Mesothelial cell of epicardium (in vitro differentiated cells): ENCODE results near the gene CCL27. TPM values are rescaled to one million over a fixed set of nuclear protein-coding genes. Genes with fewer than 3 reads are reported as not detected.

Experiments used
- DNase-seq, 2 experiments: peaks; one replicate each; pipeline ENCODE4 v3.0.0; 2021; ENCODE audit warnings: low spot score in 2 of 2; ENCODE audit not compliant: unreplicated experiment in 2 of 2
- H3K27ac Mint-ChIP-seq: 2 replicates; pipeline ENCODE4 v1.8.0; 2021; ENCODE audit warnings: mixed read lengths
- H3K27me3 Mint-ChIP-seq: 2 replicates; pipeline ENCODE4 v1.8.0; 2021; ENCODE audit warnings: low read depth, mixed read lengths
- H3K36me3 Mint-ChIP-seq: 2 replicates; pipeline ENCODE4 v1.8.0; 2021; ENCODE audit warnings: mixed read lengths
- H3K4me1 Mint-ChIP-seq: 2 replicates; pipeline ENCODE4 v1.8.0; 2021; ENCODE audit warnings: mixed read lengths
- H3K4me3 Mint-ChIP-seq: 2 replicates; pipeline ENCODE4 v1.8.0; 2021; ENCODE audit warnings: mild to moderate bottlenecking, moderate library complexity, mixed read lengths
- H3K9me3 Mint-ChIP-seq: 2 replicates; pipeline ENCODE4 v1.8.0; 2021; ENCODE audit warnings: mixed read lengths
- total RNA-seq: library from RNA; stranded (reverse); gene quantifications from 3 replicates; pipeline ENCODE4 v1.2.1, GENCODE V29; 2021
- TF ChIP-seq, protein P1 (sequence below): fragments of 200-600 bp; sonication (generic); IDR thresholded peaks from one replicate; pipeline ENCODE4 v1.5.0; 2021; ENCODE audit warnings: antibody characterized with exemption; ENCODE audit not compliant: unreplicated experiment

Gene CCL27
- total RNA-seq, 1 donor from 2014 or later, result not detected

DNA sequence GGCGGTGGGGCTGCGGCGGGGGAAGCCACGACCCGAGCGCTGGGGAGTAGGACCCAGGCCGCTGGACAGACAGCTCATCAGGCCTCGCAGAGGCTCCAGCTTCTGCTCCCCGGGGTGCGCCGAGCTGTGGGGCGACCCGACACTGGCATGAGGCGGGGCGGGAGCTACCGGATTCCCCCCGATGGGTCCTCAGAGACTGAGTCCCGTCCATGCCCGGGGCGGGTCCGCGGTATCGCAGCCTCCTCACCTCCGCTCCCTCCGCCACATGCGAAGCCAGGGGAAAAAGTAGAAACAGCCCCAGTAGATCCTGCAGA lies 2.6 kb upstream of the CCL27 start:
- peaks cover 10% of the 10 kb centered on the region for H3K9me3 Mint-ChIP-seq
- no peaks in the 10 kb centered on the region for H3K27me3 Mint-ChIP-seq
- H3K4me3 Mint-ChIP-seq, result peak overlapping the region; percentile 90
- peaks cover 11% of the 10 kb centered on the region for H3K4me1 Mint-ChIP-seq
- TF ChIP-seq, protein P1, sequence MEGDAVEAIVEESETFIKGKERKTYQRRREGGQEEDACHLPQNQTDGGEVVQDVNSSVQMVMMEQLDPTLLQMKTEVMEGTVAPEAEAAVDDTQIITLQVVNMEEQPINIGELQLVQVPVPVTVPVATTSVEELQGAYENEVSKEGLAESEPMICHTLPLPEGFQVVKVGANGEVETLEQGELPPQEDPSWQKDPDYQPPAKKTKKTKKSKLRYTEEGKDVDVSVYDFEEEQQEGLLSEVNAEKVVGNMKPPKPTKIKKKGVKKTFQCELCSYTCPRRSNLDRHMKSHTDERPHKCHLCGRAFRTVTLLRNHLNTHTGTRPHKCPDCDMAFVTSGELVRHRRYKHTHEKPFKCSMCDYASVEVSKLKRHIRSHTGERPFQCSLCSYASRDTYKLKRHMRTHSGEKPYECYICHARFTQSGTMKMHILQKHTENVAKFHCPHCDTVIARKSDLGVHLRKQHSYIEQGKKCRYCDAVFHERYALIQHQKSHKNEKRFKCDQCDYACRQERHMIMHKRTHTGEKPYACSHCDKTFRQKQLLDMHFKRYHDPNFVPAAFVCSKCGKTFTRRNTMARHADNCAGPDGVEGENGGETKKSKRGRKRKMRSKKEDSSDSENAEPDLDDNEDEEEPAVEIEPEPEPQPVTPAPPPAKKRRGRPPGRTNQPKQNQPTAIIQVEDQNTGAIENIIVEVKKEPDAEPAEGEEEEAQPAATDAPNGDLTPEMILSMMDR, result no peak
- peaks cover 30% of the 10 kb centered on the region for H3K36me3 Mint-ChIP-seq
- H3K27ac Mint-ChIP-seq, result peak overlapping the region; percentile 90
- DNase-seq, result no peak

DNA sequence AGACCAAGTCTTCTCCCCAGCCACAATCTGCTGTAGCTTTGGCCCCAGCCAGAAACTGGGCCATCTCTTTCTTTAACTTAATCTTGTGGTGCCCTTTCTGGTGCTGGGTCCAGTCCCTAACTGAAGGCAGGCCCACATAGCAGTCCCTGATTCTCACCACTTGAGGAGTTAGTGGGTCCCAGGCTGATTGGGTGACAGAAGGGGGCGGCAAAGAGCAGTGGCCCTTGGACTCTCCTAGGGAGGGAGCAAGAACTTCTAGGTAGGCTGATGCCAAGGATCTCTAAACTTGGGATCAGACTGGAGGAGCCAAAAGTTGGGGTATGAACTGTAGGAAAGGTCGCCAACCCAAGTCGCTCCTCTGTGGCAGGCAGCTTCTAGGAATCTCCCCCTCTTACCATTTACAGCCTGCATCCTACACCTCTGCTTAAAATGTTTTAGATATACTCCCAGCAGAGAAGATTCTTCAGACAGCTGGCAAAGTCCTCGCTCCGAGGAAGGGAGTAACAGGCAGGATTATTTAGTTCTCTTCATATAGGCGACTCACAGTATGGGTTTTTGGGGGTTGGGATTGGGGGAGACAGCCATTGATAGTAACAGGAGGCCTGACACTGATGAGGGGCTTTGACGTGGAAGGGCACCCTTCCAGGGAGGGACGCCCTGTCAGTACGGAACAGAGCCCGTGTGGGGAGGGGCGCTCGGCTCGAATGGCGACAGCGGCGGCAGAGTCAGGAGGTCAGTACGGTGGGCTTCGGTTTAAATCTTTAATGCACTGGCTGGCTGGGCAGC lies 2.0 kb upstream of the CCL27 start:
- peaks cover 11% of the 10 kb centered on the region for H3K4me1 Mint-ChIP-seq

DNA sequence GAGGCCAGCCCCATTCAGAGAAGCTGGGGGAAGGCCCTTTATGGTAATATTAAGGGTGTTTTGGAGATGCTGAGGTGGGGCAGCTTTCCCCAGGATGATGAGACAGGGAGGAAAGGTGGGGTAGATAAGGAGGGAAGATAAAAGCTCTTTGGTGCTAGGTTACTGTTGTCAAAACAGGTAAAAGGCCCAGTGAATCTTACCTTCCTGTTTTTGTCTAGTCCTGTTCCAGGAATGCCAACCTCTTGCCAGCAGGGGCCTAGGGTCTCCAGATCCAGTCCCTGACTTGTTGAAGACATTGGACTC lies 797 bp upstream of the CCL27 start:
- DNase-seq, result no peak
- Mint-ChIP-seq H3K27ac (no peak overlapping the region), H3K4me3 (no peak overlapping the region), H3K27me3 (no peaks in the 10 kb centered on the region), H3K4me1 (peaks cover 11% of the 10 kb centered on the region), H3K36me3 (peaks cover 16% of the 10 kb centered on the region), H3K9me3 (no peaks in the 10 kb centered on the region)
- TF ChIP-seq, protein P1, result no peak

More for the DNA sequence above, 2.0 kb upstream of the CCL27 start:
- peak overlapping the region; percentile 90 for H3K27ac Mint-ChIP-seq
- peak in 1 of 2 experiments; percentile 78 for DNase-seq
- TF ChIP-seq, protein P1, result peak; percentile 58
- no peaks in the 10 kb centered on the region for H3K27me3 Mint-ChIP-seq
- H3K9me3 Mint-ChIP-seq, result peaks cover 7% of the 10 kb centered on the region
- H3K36me3 Mint-ChIP-seq, result peaks cover 25% of the 10 kb centered on the region
- H3K4me3 Mint-ChIP-seq, result peak overlapping the region; percentile 90

DNA sequence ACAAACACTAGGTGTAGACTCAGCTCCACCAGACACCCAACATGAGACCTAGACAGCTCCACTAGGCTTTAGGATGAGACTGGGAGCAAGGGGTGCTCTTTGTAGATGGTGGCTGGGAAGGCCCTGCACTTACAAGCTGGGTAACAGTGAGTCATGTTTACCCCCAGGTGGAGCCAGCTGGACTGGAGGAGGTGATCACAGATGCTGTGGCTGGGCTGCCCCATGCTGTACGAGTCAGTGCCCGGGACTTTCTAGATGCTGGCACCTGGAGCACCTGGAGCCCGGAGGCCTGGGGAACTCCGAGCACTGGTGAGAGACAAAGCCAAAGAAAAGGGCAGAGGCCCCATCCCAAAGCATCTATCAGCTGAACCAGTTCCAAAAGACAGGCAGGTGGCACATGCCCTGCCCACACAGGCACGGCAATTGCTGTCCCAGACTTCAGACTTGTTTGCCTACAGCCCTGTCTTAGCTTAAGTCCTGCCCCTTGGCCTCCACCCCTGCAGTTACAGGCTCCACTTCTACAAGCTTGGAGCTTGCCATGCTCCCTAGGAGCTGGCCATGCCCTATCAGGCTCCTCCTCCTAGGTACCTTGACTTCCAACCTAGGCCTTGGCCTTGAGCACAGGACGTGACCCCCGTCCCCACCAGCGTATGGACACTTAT lies 2.7 kb downstream of the CCL27 start:
- Mint-ChIP-seq H3K4me3 (no peak overlapping the region), H3K27me3 (no peaks in the 10 kb centered on the region), H3K36me3 (peaks cover 14% of the 10 kb centered on the region), H3K4me1 (peaks cover 18% of the 10 kb centered on the region), H3K9me3 (no peaks in the 10 kb centered on the region), H3K27ac (no peak overlapping the region)
- TF ChIP-seq, protein P1, result no peak
- DNase-seq, result no peak

DNA sequence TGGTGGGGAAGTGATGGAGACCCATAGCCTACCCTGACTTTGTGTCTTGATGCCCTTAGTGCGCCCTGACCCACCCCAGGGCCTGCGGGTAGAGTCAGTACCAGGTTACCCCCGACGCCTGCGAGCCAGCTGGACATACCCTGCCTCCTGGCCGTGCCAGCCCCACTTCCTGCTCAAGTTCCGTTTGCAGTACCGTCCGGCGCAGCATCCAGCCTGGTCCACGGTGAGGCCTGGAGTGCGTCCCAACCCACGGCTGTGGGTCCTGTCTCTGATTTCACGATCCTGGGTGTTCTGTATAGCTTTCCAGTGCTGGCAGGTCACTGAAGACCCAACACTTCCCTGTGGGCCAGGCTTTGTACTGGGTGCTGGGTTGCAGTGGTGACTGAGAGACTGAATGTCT lies 4.0 kb downstream of the CCL27 start:
- Mint-ChIP-seq H3K9me3 (no peaks in the 10 kb centered on the region), H3K27ac (peak overlapping the region; percentile 50), H3K36me3 (peaks cover 14% of the 10 kb centered on the region), H3K4me1 (peaks cover 21% of the 10 kb centered on the region), H3K27me3 (no peaks in the 10 kb centered on the region), H3K4me3 (no peak overlapping the region)
- no peak for DNase-seq
- TF ChIP-seq, protein P1, result no peak
